Left lung (tissue), 10 donors: ENCODE data around the gene GPHN. TPM values are rescaled to one million over a fixed set of nuclear protein-coding genes. Genes with fewer than 3 reads are reported as not detected.

Source experiments
- ATAC-seq: fragments of 200-7000 bp; cut with Tn5 transposase; one replicate; pipeline ENCODE4 v1.9.1; 2020; ENCODE audit warnings: moderate library complexity
- DNase-seq, 4 donors: peaks; one replicate each; pipeline ENCODE4 v3.0.0-alpha.2; 2013 to 2020
- H3K27ac ChIP-seq, 2 donors: fragments of 200-600 bp; sonication (generic) in 1 of 2; one replicate each; pipeline versions ENCODE4 v1.5.0 to v1.8.0; 2020 to 2021
- H3K27me3 ChIP-seq, 2 donors: fragments of 200-600 bp; sonication (generic) in 1 of 2; one replicate each; pipeline versions ENCODE4 v1.5.0 to v1.8.0; 2020 to 2021
- H3K36me3 ChIP-seq, 2 donors: fragments of 200-600 bp; sonication (generic) in 1 of 2; one replicate each; pipeline versions ENCODE4 v1.5.0 to v1.8.0; 2020 to 2021
- H3K4me1 ChIP-seq, 2 donors: fragments of 200-600 bp; one replicate each; pipeline ENCODE4 v1.8.0; 2021
- H3K4me3 ChIP-seq, 2 donors: fragments of 200-600 bp; sonication (generic) in 1 of 2; one replicate each; pipeline versions ENCODE4 v1.5.0 to v1.8.0; 2020 to 2021; ENCODE audit warnings: mild to moderate bottlenecking in 1 of 2
- H3K9me3 ChIP-seq, 2 donors: fragments of 200-600 bp; sonication (generic) in 1 of 2; one replicate each; pipeline versions ENCODE4 v1.5.0 to v1.8.0; 2020 to 2021
- intact Hi-C, 2 donors: fragments of 100-400 bp; cut with DNase I; formaldehyde crosslinking; loops; one replicate each; pipeline versions ENCODE4 v1.11.2 to v1.14.2; 2022
- polyA plus RNA-seq, 6 donors: library from polyadenylated mRNA; unstranded; fragments of 120-200 nt; gene quantifications; one replicate each; pipeline ENCODE4 v1.2.1, GENCODE V29; 2013; ENCODE audit not compliant: insufficient read length in 6 of 6
- total RNA-seq, 2 donors: library from RNA; stranded (reverse); fragmentation: NEBNext Ultra II Directional; extraction: Animal tissue kit (Norgen Biotek cat#: 25700); gene quantifications; one replicate each; pipeline ENCODE4 v1.2.1, GENCODE V29; 2021
- TF ChIP-seq, protein P1 (sequence below), 2 donors: fragments of 200-600 bp; sonication (generic) in 1 of 2; IDR thresholded peaks; one replicate each; pipeline versions ENCODE4 v1.5.0 to v1.8.0; 2021; ENCODE audit warnings: antibody characterized with exemption in 2 of 2
- donor health status: DM: no; HTN: yes; CAD: no.
- donor health status: DM: no; HTN: no; CAD: no.

GPHN gene
- total and polyA plus RNA-seq, 8 donors = 22.6 to 31.1 (median 25.7) TPM

DNA sequence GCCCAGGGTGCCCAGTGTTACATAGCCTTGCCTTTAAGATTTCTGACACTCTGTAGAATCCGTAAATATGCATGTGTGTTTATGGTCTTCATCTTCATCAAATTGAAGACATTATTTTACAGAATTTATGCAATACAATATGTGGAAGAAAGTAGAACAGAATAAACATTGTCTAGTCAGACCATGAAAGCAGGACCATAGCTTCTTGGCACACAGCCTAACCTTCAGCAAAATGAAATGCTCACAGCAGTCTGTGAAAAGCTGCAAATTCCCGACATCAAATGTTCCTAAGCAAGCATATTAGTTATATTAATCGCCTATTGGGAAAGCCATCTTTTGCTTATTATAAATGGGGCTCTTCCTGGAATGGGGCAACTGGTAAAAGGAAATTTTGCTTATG lies 570.0 kb downstream of the GPHN start:
- no peaks in the 10 kb centered on the region for H3K4me1 ChIP-seq
- H3K4me3 ChIP-seq = no peak overlapping the region
- ATAC-seq = no peak
- intact Hi-C loops = no loop called here
- no peaks in the 10 kb centered on the region for H3K27me3 ChIP-seq
- TF ChIP-seq, protein P1, sequence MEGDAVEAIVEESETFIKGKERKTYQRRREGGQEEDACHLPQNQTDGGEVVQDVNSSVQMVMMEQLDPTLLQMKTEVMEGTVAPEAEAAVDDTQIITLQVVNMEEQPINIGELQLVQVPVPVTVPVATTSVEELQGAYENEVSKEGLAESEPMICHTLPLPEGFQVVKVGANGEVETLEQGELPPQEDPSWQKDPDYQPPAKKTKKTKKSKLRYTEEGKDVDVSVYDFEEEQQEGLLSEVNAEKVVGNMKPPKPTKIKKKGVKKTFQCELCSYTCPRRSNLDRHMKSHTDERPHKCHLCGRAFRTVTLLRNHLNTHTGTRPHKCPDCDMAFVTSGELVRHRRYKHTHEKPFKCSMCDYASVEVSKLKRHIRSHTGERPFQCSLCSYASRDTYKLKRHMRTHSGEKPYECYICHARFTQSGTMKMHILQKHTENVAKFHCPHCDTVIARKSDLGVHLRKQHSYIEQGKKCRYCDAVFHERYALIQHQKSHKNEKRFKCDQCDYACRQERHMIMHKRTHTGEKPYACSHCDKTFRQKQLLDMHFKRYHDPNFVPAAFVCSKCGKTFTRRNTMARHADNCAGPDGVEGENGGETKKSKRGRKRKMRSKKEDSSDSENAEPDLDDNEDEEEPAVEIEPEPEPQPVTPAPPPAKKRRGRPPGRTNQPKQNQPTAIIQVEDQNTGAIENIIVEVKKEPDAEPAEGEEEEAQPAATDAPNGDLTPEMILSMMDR (IDR thresholded peaks at IDR 0.05) = no peak
- no peaks in the 10 kb centered on the region for H3K36me3 ChIP-seq
- DNase-seq = peak in 2 of 4 donors; percentile 9 to 19
- H3K27ac ChIP-seq = no peak overlapping the region
- peaks cover 0 to 19% of the 10 kb centered on the region in 2 donors for H3K9me3 ChIP-seq

DNA sequence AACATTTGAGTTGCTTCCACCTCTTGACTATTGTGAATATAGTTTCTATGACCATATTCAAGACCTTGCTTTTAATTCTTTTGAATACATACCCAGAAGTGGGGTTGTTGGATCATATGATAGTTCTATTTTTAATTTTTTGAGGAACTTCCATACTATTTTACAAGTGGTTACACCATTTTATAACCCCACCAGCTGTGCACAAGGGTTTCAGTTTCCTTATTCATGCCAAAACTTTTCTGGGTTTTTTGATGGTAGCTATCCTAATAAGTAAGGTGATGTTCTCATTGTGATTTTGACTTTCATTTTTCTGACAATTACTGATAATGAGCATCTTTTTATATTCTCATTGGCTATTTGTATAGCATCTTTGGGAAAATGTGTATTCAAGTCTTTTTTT lies 571.9 kb downstream of the GPHN start:
- H3K4me1 ChIP-seq = no peaks in the 10 kb centered on the region
- H3K27me3 ChIP-seq = no peaks in the 10 kb centered on the region
- peaks cover 0 to 19% of the 10 kb centered on the region in 2 donors for H3K9me3 ChIP-seq
- no peak overlapping the region for H3K4me3 ChIP-seq
- no peaks in the 10 kb centered on the region for H3K36me3 ChIP-seq
- no peak overlapping the region for H3K27ac ChIP-seq
- DNase-seq (no peak), ATAC-seq (no peak)
- intact Hi-C loops = no loop called here
- TF ChIP-seq, protein P1 (IDR thresholded peaks at IDR 0.05) = no peak

GRCh38 chr14:67108230-67108629 lies 600.3 kb downstream of the GPHN start:
- ATAC-seq (no peak), DNase-seq (no peak)
- Histone ChIP-seq H3K4me3 (no peak overlapping the region), H3K9me3 (peaks cover 0 to 29% of the 10 kb centered on the region in 2 donors), H3K27me3 (no peaks in the 10 kb centered on the region), H3K36me3 (peaks cover 0 to 3% of the 10 kb centered on the region in 2 donors), H3K27ac (no peak overlapping the region), H3K4me1 (no peaks in the 10 kb centered on the region)
- TF ChIP-seq, protein P1 (IDR thresholded peaks at IDR 0.05) = no peak
- intact Hi-C loops = no loop called here

- Histone ChIP-seq H3K27me3 (no peaks in the 10 kb centered on the region), H3K27ac (no peak overlapping the region), H3K4me1 (no peaks in the 10 kb centered on the region), H3K36me3 (peaks cover 0 to 3% of the 10 kb centered on the region in 2 donors), H3K9me3 (peaks cover 0 to 7% of the 10 kb centered on the region in 2 donors), H3K4me3 (no peak overlapping the region)
- intact Hi-C loops = no loop called here
- ATAC-seq (no peak), DNase-seq (no peak)
- TF ChIP-seq, protein P1 (IDR thresholded peaks at IDR 0.05) = no peak
Measured at GRCh38 chr14:67111022-67111421, 603.1 kb downstream of the GPHN start.

- no peak for ATAC-seq
- intact Hi-C loops = no loop called here
- H3K27ac ChIP-seq = no peak overlapping the region
- no peak overlapping the region for H3K4me3 ChIP-seq
- no peaks in the 10 kb centered on the region for H3K9me3 ChIP-seq
- no peaks in the 10 kb centered on the region for H3K27me3 ChIP-seq
- no peaks in the 10 kb centered on the region for H3K4me1 ChIP-seq
- no peak for DNase-seq
- H3K36me3 ChIP-seq = peaks cover 0 to 3% of the 10 kb centered on the region in 2 donors
- TF ChIP-seq, protein P1 (IDR thresholded peaks at IDR 0.05) = no peak
Measured at GRCh38 chr14:67112344-67112743, 604.4 kb downstream of the GPHN start.
